Measurements from ENCODE around the gene HSPA13. TPM values are rescaled to one million over a fixed set of nuclear protein-coding genes. Genes with fewer than 3 reads are reported as not detected.

Gene HSPA13, protein sequence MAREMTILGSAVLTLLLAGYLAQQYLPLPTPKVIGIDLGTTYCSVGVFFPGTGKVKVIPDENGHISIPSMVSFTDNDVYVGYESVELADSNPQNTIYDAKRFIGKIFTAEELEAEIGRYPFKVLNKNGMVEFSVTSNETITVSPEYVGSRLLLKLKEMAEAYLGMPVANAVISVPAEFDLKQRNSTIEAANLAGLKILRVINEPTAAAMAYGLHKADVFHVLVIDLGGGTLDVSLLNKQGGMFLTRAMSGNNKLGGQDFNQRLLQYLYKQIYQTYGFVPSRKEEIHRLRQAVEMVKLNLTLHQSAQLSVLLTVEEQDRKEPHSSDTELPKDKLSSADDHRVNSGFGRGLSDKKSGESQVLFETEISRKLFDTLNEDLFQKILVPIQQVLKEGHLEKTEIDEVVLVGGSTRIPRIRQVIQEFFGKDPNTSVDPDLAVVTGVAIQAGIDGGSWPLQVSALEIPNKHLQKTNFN
- total RNA-seq (ENCODE audit: low replicate concordance) = 66.5 and 105 TPM in 2 replicates

- H3K27me3 ChIP-seq = no peaks in the 10 kb centered on the region
- peaks cover 5% of the 10 kb centered on the region for H3F3A ChIP-seq (ENCODE audit: low read depth)
- DNase-seq (ENCODE audit: low spot score) = peak; percentile 100
- H3K9me3 ChIP-seq (ENCODE audit: low read depth) = no peaks in the 10 kb centered on the region
- Mint-ChIP-seq H3K27ac (peak within 1 kb of the TSS; percentile 99), H3K36me3 (peaks cover 6% of the 10 kb centered on the region), H3K9me3 (no peaks in the 10 kb centered on the region), H3K27me3 (ENCODE audit: insufficient read depth, low read depth) (no peaks in the 10 kb centered on the region), H3K4me1 (peaks cover 40% of the 10 kb centered on the region), H3K4me3 (peak within 1 kb of the TSS; percentile 100)
- peaks cover 48% of the 10 kb centered on the region for H3K79me2 ChIP-seq (ENCODE audit: low read depth)
- H3K27ac ChIP-seq = peak within 1 kb of the TSS; percentile 87
- H3K9ac ChIP-seq = peak within 1 kb of the TSS; percentile 79
- H3K4me2 ChIP-seq = peak within 1 kb of the TSS; percentile 84
- H2AFZ ChIP-seq (replicated peaks) = peak within 1 kb of the TSS; percentile 77
- peaks cover 39% of the 10 kb centered on the region for H3K4me1 ChIP-seq
- H3K36me3 ChIP-seq = no peaks in the 10 kb centered on the region
- peak within 1 kb of the TSS; percentile 94 for H3K4me3 ChIP-seq
- TF ChIP-seq EZH2 (IDR thresholded peaks at IDR 0.05) = no peak
- TF ChIP-seq, protein P1, sequence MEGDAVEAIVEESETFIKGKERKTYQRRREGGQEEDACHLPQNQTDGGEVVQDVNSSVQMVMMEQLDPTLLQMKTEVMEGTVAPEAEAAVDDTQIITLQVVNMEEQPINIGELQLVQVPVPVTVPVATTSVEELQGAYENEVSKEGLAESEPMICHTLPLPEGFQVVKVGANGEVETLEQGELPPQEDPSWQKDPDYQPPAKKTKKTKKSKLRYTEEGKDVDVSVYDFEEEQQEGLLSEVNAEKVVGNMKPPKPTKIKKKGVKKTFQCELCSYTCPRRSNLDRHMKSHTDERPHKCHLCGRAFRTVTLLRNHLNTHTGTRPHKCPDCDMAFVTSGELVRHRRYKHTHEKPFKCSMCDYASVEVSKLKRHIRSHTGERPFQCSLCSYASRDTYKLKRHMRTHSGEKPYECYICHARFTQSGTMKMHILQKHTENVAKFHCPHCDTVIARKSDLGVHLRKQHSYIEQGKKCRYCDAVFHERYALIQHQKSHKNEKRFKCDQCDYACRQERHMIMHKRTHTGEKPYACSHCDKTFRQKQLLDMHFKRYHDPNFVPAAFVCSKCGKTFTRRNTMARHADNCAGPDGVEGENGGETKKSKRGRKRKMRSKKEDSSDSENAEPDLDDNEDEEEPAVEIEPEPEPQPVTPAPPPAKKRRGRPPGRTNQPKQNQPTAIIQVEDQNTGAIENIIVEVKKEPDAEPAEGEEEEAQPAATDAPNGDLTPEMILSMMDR (IDR thresholded peaks at IDR 0.05) = peak; percentile 21
- no peak for TF ChIP-seq EZH2phosphoT487 (IDR thresholded peaks at IDR 0.05)
- H4K20me1 ChIP-seq (ENCODE audit: low read depth) = peaks cover 31% of the 10 kb centered on the region
Observed at GRCh38 chr21:14382835-14383595, at the start of gene HSPA13. Gene HSPA13, minus strand, starts transcription at chr21:14383146. Its CDS starts 27 bp downstream, at chr21:14383119.

- no peak overlapping the region for H3K4me3 Mint-ChIP-seq
- no peak overlapping the region for H2AFZ ChIP-seq (replicated peaks)
- no peaks in the 10 kb centered on the region for H4K20me1 ChIP-seq (ENCODE audit: low read depth)
- H3K9me3 ChIP-seq (ENCODE audit: low read depth) = no peaks in the 10 kb centered on the region
- no peaks in the 10 kb centered on the region for H3K79me2 ChIP-seq (ENCODE audit: low read depth)
- no peaks in the 10 kb centered on the region for H3K36me3 ChIP-seq
- H3K4me1 ChIP-seq = no peaks in the 10 kb centered on the region
- H3K27ac Mint-ChIP-seq = no peak overlapping the region
- no peaks in the 10 kb centered on the region for H3K4me1 Mint-ChIP-seq
- TF ChIP-seq EZH2 (IDR thresholded peaks at IDR 0.05) (no peak), EZH2phosphoT487 (IDR thresholded peaks at IDR 0.05) (no peak)
- TF ChIP-seq, protein P1 (IDR thresholded peaks at IDR 0.05) = no peak
- no peaks in the 10 kb centered on the region for H3K27me3 Mint-ChIP-seq (ENCODE audit: insufficient read depth, low read depth)
- peaks cover 23% of the 10 kb centered on the region for H3K9me3 Mint-ChIP-seq
- H3K36me3 Mint-ChIP-seq = no peaks in the 10 kb centered on the region
- H3K27ac ChIP-seq = no peak overlapping the region
- no peaks in the 10 kb centered on the region for H3F3A ChIP-seq (ENCODE audit: low read depth)
- no peak overlapping the region for H3K4me3 ChIP-seq
- H3K9ac ChIP-seq = no peak overlapping the region
- H3K4me2 ChIP-seq = no peak overlapping the region
- no peak for DNase-seq (ENCODE audit: low spot score)
- H3K27me3 ChIP-seq = no peaks in the 10 kb centered on the region
Observed at GRCh38 chr21:14418920-14419319, 36.0 kb upstream of the HSPA13 start.

GRCh38 chr21:14414932-14415508 is 32.1 kb upstream of the HSPA13 start:
- Histone ChIP-seq H3K4me3 (no peak overlapping the region), H3K27me3 (no peaks in the 10 kb centered on the region), H3K4me2 (no peak overlapping the region), H4K20me1 (ENCODE audit: low read depth) (no peaks in the 10 kb centered on the region), H3K4me1 (no peaks in the 10 kb centered on the region), H3F3A (ENCODE audit: low read depth) (no peaks in the 10 kb centered on the region), H3K79me2 (ENCODE audit: low read depth) (no peaks in the 10 kb centered on the region), H3K36me3 (no peaks in the 10 kb centered on the region), H3K9ac (no peak overlapping the region), H2AFZ (replicated peaks) (no peak overlapping the region), H3K27ac (no peak overlapping the region), H3K9me3 (ENCODE audit: low read depth) (no peaks in the 10 kb centered on the region)
- H3K36me3 Mint-ChIP-seq = no peaks in the 10 kb centered on the region
- H3K27ac Mint-ChIP-seq = no peak overlapping the region
- H3K27me3 Mint-ChIP-seq (ENCODE audit: insufficient read depth, low read depth) = no peaks in the 10 kb centered on the region
- no peaks in the 10 kb centered on the region for H3K4me1 Mint-ChIP-seq
- no peak overlapping the region for H3K4me3 Mint-ChIP-seq
- no peak for DNase-seq (ENCODE audit: low spot score)
- peaks cover 15% of the 10 kb centered on the region for H3K9me3 Mint-ChIP-seq
- TF ChIP-seq EZH2 (IDR thresholded peaks at IDR 0.05) (no peak), EZH2phosphoT487 (IDR thresholded peaks at IDR 0.05) (no peak)
- TF ChIP-seq, protein P1 (IDR thresholded peaks at IDR 0.05) = no peak

All from neural progenitor cell (in vitro differentiated cells).